A673 (cell line): Measurements from ENCODE around the gene CALM3. TPM values are rescaled to one million over a fixed set of nuclear protein-coding genes. Genes with fewer than 3 reads are reported as not detected.

Source experiments
- BruUV-seq: library from RNA; stranded (reverse); fragments of 400-500 nt; replicated peaks from 2 replicates; lab custom pipeline; 2021; lab: Mats Ljungman, UMichigan
- CTCF ChIA-PET: fragments of 300-600 bp; sonication (Branson Sonifier 250); formaldehyde crosslinking; loops from one replicate; lab custom pipeline; 2022; ENCODE audit warnings: antibody characterized with exemption; lab: Charles Lee
- POLR2A ChIA-PET: fragments of 300-600 bp; sonication (Branson Sonifier 250); formaldehyde crosslinking; loops from one replicate; lab custom pipeline; 2022; ENCODE audit warnings: antibody characterized with exemption; ENCODE audit not compliant: low non-redundant PET; lab: Charles Lee
- DNase-seq: peaks from one replicate; pipeline ENCODE4 v3.0.0-alpha.2; 2015; ENCODE audit warnings: low spot score
- H3K27ac ChIP-seq: fragments of 200-600 bp; sonication (generic); 2 replicates; pipeline ENCODE4 v1.5.1; 2016; ENCODE audit warnings: mixed run types, low read depth, mild to moderate bottlenecking, mixed read lengths, antibody characterized with exemption, low read length; ENCODE audit not compliant: poor library complexity, severe bottlenecking
- H3K27me3 ChIP-seq: fragments of 200-600 bp; sonication (generic); replicated peaks from 2 replicates; pipeline ENCODE4 v1.6.1; 2017; ENCODE audit warnings: mixed run types, low read depth, mild to moderate bottlenecking, mixed read lengths, antibody characterized with exemption, low read length; ENCODE audit not compliant: insufficient read depth, poor library complexity
- H3K36me3 ChIP-seq: fragments of 200-600 bp; sonication (generic); 2 replicates; pipeline ENCODE4 v1.6.1; 2016; ENCODE audit warnings: mixed run types, mild to moderate bottlenecking, mixed read lengths, antibody characterized with exemption, low read length; ENCODE audit not compliant: insufficient read depth, poor library complexity, severe bottlenecking
- H3K4me1 ChIP-seq: fragments of 200-600 bp; sonication (generic); 2 replicates; pipeline ENCODE4 v1.6.1; 2017; ENCODE audit warnings: mixed run types, mild to moderate bottlenecking, mixed read lengths, antibody characterized with exemption, low read length; ENCODE audit not compliant: insufficient read depth, poor library complexity, severe bottlenecking
- H3K4me3 ChIP-seq: fragments of 200-600 bp; sonication (generic); 2 replicates; pipeline ENCODE4 v1.5.1; 2016; ENCODE audit warnings: low read depth, mixed run types, mild to moderate bottlenecking, mixed read lengths, low read length; ENCODE audit not compliant: poor library complexity, severe bottlenecking
- H3K9me3 ChIP-seq: fragments of 200-600 bp; sonication (generic); 2 replicates; pipeline ENCODE4 v1.6.1; 2016; ENCODE audit warnings: mixed run types, low read depth, mild to moderate bottlenecking, mixed read lengths, antibody characterized with exemption, low read length; ENCODE audit not compliant: poor library complexity, severe bottlenecking
- EZH2 ChIP-seq: fragments of 200-600 bp; sonication (generic); IDR thresholded peaks from 2 replicates; pipeline ENCODE4 v1.6.1; 2017; ENCODE audit warnings: borderline replicate concordance, low read depth, mild to moderate bottlenecking, mixed read lengths, antibody characterized with exemption, low read length; ENCODE audit not compliant: poor library complexity, severe bottlenecking
- intact Hi-C: fragments of 100-400 bp; cut with micrococcal nuclease; formaldehyde crosslinking; loops from one replicate; pipeline ENCODE4 v1.10.0; 2022; ENCODE audit not compliant: unreplicated experiment
- total RNA-seq: library from RNA; stranded (reverse); gene quantifications from 2 replicates; pipeline ENCODE4 v1.2.3, GENCODE V29; 2021
- TF ChIP-seq, protein P1 (sequence below): fragments of 300-800, 200-600 bp; sonication (generic); conservative IDR thresholded peaks from 2 replicates; pipeline ENCODE4 v1.5.1; 2017; ENCODE audit warnings: low read depth, mild to moderate bottlenecking, antibody characterized with exemption, low read length, moderate library complexity, mixed read lengths

The CALM3 gene
- total RNA-seq, 1 experiment from 2014 or later, result 272 TPM

DNA sequence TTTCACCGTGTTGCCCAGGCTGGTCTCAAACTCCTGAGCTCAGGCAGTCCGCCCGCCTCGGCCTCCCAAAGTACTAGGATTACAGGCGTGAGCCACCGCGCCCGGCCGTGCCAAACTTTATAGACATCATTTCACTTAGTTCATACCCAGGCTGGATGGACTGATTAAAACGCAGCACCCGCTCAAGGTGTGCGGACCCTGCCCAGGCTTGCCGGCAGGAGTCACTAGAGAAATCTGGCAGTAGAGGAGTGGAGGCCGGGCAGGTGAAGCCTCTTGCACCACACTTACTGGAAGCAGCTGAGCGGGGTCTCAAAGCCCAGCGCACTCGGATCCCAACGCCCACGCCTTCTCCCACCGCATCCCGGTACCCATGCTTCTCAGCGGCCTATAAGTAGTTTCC is 12.4 kb downstream of the CALM3 start:
- ChIA-PET CTCF (interaction anchor here (1.0 to 4.8 kb wide), 2 partner anchors 13 to 48 kb away, joined by 8 to 35 read pairs; partner anchors contain the start of gene DACT3), POLR2A (no interaction called here)
- Histone ChIP-seq H3K27ac (no peak overlapping the region), H3K4me3 (no peak overlapping the region), H3K4me1 (peaks cover under 1% of the 10 kb centered on the region), H3K27me3 (no peaks in the 10 kb centered on the region), H3K36me3 (peaks cover 17% of the 10 kb centered on the region), H3K9me3 (no peaks in the 10 kb centered on the region)
- no TSS peak for BruUV-seq
- DNase-seq, result no peak
- intact Hi-C loops, result no loop called here
- TF ChIP-seq, protein P1, sequence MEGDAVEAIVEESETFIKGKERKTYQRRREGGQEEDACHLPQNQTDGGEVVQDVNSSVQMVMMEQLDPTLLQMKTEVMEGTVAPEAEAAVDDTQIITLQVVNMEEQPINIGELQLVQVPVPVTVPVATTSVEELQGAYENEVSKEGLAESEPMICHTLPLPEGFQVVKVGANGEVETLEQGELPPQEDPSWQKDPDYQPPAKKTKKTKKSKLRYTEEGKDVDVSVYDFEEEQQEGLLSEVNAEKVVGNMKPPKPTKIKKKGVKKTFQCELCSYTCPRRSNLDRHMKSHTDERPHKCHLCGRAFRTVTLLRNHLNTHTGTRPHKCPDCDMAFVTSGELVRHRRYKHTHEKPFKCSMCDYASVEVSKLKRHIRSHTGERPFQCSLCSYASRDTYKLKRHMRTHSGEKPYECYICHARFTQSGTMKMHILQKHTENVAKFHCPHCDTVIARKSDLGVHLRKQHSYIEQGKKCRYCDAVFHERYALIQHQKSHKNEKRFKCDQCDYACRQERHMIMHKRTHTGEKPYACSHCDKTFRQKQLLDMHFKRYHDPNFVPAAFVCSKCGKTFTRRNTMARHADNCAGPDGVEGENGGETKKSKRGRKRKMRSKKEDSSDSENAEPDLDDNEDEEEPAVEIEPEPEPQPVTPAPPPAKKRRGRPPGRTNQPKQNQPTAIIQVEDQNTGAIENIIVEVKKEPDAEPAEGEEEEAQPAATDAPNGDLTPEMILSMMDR, result no peak
- no peak for TF ChIP-seq EZH2

DNA sequence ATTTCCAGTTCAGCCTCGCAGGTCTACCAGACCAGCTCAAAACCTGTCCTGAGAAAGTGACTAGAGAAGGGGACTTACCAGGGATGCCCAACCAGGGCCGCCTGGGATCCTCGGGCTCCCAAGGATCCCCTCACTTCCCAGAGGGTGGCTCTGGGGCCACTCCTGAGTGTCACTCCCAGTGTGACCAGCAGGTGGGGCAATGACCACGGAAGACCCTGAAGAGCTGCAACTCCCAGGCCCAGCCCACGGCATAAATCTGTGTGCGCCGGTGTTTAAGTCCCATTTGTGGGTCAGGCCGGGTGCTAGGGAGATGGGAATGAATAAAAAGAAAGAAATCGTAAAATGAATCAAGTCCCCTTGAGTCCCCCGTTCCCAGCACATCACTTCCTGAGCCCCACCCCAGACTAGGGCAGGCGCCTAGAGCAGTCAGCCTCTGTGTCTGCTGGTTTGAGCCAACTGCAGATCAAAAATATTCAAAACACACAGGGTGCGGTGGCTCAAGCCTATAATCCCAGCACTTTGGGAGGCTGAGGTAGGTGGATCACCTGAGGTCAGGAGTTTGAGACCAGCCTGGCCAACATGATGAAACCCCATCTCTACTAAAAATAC is 13.1 kb downstream of the CALM3 start:
- DNase-seq, result peak; percentile 88
- Histone ChIP-seq H3K27ac (no peak overlapping the region), H3K36me3 (peaks cover 10% of the 10 kb centered on the region), H3K27me3 (no peaks in the 10 kb centered on the region), H3K9me3 (no peaks in the 10 kb centered on the region), H3K4me1 (peaks cover 7% of the 10 kb centered on the region), H3K4me3 (no peak overlapping the region)
- TF ChIP-seq EZH2, result no peak
- TF ChIP-seq, protein P1, result peak; percentile 92
- no TSS peak for BruUV-seq
- ChIA-PET POLR2A (no interaction called here), CTCF (interaction anchor here (0.6 to 4.8 kb wide), 4 partner anchors 14 to 441 kb away, joined by 6 to 35 read pairs (median 8); partner anchors contain the start of gene DACT3)
- intact Hi-C loops, result loop anchor here (1.0 kb wide), 1 partner anchor 48 kb away; no protein-coding TSS in a partner anchor

DNA sequence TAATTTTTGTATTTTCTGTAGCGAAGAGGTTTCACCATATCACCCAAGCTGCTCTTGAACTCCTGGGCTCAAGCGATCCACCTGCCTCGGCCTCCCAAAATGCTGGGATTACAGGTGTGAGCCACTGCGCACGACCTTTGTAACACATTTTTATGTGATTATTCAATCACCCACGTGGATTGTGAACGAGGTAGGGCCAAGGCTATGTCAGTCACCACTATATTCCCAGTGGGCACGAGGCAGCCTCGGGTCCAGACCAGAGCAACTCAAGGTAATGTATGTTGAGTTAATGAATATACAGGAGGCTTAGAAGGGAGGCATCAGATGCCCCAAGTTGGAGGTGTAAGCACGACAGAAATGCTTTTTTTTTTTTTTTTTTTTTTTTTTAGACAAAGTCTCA is 14.8 kb downstream of the CALM3 start:
- Histone ChIP-seq H3K9me3 (no peaks in the 10 kb centered on the region), H3K36me3 (no peaks in the 10 kb centered on the region), H3K4me3 (no peak overlapping the region), H3K4me1 (peaks cover 15% of the 10 kb centered on the region), H3K27ac (no peak overlapping the region), H3K27me3 (no peaks in the 10 kb centered on the region)
- ChIA-PET CTCF (interaction anchor here (0.5 to 4.8 kb wide), 2 partner anchors 46 to 524 kb away, joined by 4 to 35 read pairs; partner anchors contain the start of gene DACT3), POLR2A (no interaction called here)
- BruUV-seq, result no TSS peak
- no peak for TF ChIP-seq EZH2
- TF ChIP-seq, protein P1, result no peak
- intact Hi-C loops, result no loop called here
- no peak for DNase-seq
